Loucy (cell line): ENCODE measurements around the gene CLCNKA.

ENCODE experiments used
- EZH2phosphoT487 ChIP-seq: fragments of 200-600 bp; IDR thresholded peaks from 2 replicates; pipeline ENCODE4 v1.6.1; 2018; ENCODE audit warnings: antibody characterized with exemption, mild to moderate bottlenecking, moderate library complexity, borderline replicate concordance
- TF ChIP-seq, protein P1 (sequence below): fragments of 200-600 bp; sonication (generic); conservative IDR thresholded peaks from 2 replicates; pipeline ENCODE4 v1.5.1; 2014; ENCODE audit warnings: mild to moderate bottlenecking, antibody characterized with exemption, low read length

DNA sequence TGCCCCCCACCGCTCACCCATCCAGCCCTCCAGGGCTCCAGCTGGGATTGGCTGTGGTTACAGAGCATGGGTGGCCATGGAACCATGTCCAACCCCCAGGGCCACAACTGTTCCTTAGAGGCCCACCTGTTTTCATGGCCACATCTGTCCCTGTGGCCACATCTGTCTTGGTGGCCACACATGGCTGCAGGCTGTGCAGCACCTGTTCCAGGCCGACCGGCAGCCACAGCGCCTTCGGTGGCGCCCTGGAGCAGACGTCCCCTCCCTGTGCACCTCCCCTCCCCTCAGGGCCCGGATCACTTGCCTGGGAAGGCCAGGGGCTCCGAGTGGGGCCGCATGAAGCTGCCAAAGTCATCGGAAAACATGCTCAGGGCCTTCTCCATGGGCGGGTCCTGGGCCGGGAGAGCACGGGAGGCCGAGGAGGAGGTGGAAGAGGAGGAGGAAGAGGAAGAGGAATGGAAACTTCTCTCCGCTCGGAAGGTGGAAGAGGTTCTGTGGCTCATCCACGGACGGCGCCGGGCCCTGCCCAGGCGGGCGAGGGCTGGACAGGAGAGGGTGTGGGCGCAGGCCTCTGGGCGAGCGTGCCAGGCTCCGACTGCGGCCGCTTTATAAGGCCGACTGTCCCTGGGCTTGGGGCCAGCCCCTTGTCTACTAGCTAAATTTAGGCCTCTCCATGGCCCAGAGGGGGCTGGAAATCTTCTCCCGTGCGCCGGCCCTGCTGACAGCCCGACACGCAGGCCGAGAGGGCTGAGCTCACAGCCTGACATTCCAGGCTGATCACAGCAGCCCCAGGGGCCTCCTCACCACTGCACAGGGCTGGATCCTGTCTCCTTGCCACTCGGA lies 4.2 kb upstream of the CLCNKA start, which contains the start of gene HSPB7:
- TF ChIP-seq, protein P1, sequence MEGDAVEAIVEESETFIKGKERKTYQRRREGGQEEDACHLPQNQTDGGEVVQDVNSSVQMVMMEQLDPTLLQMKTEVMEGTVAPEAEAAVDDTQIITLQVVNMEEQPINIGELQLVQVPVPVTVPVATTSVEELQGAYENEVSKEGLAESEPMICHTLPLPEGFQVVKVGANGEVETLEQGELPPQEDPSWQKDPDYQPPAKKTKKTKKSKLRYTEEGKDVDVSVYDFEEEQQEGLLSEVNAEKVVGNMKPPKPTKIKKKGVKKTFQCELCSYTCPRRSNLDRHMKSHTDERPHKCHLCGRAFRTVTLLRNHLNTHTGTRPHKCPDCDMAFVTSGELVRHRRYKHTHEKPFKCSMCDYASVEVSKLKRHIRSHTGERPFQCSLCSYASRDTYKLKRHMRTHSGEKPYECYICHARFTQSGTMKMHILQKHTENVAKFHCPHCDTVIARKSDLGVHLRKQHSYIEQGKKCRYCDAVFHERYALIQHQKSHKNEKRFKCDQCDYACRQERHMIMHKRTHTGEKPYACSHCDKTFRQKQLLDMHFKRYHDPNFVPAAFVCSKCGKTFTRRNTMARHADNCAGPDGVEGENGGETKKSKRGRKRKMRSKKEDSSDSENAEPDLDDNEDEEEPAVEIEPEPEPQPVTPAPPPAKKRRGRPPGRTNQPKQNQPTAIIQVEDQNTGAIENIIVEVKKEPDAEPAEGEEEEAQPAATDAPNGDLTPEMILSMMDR = no peak
- no peak for TF ChIP-seq EZH2phosphoT487
